PFSK-1 (cell line): Measurements from ENCODE around the gene USB1.

Experiments
- FOXP2 ChIP-seq: optimal IDR thresholded peaks from 2 replicates; pipeline ENCODE3; 2011; ENCODE audit warnings: borderline replicate concordance, control low read depth, inconsistent platforms; ENCODE audit not compliant: insufficient read depth; ENCODE audit errors: extremely low read length, extremely low read depth
- POLR2AphosphoS5 ChIP-seq: IDR thresholded peaks from 2 replicates; pipeline ENCODE4 v1.6.1; 2012; ENCODE audit warnings: low read depth, mild to moderate bottlenecking, control low read depth, low read length, moderate library complexity
- REST ChIP-seq, 2 experiments: IDR thresholded peaks; 2 replicates each; pipeline versions ENCODE4 v1.6.1 to v1.8.0; 2011 to 2012; ENCODE audit warnings: low read depth in 2 of 2, low read length in 2 of 2, control low read depth in 1 of 2, inconsistent platforms in 1 of 2, mild to moderate bottlenecking in 1 of 2, moderate library complexity in 1 of 2; ENCODE audit not compliant: insufficient read depth in 1 of 2
- SIN3A ChIP-seq: IDR thresholded peaks from 2 replicates; pipeline ENCODE4 v1.6.1; 2012; ENCODE audit warnings: mild to moderate bottlenecking, low read length, moderate library complexity, borderline replicate concordance; ENCODE audit not compliant: insufficient read depth
- TAF1 ChIP-seq: IDR thresholded peaks from 2 replicates; pipeline ENCODE4 v1.6.1; 2012; ENCODE audit warnings: low read length, control low read depth, borderline replicate concordance; ENCODE audit not compliant: insufficient read depth

USB1 gene

GRCh38 chr16:57999971-58000705 is 1.1 kb upstream of the USB1 start, which contains the start of gene ZNF319:
ZNF319 (minus strand) TSS chr16:58000672; CDS start chr16:57998265, 2,407 bp downstream.
- TF ChIP-seq REST (IDR thresholded peaks at IDR 0.05; ENCODE audit: insufficient read depth in 1 of 2, low read depth in 2 of 2, low read length in 2 of 2) (no peak), POLR2AphosphoS5 (no peak), FOXP2 (no peak), SIN3A (no peak)

GRCh38 chr16:58001781-58002415 is 691 bp downstream of the USB1 start:
- TF ChIP-seq FOXP2 = no peak
- TF ChIP-seq POLR2AphosphoS5 = no peak
- no peak for TF ChIP-seq TAF1
- no peak for TF ChIP-seq SIN3A
- no peak for TF ChIP-seq REST (IDR thresholded peaks at IDR 0.05; ENCODE audit: insufficient read depth in 1 of 2, low read depth in 2 of 2, low read length in 2 of 2)

- TF ChIP-seq REST (IDR thresholded peaks at IDR 0.05; ENCODE audit: insufficient read depth in 1 of 2, low read depth in 2 of 2, low read length in 2 of 2) (no peak), TAF1 (no peak), POLR2AphosphoS5 (no peak), FOXP2 (no peak), SIN3A (no peak)
These were observed 1.2 kb downstream of the USB1 start for GRCh38 chr16:58002416-58002800.

- no peak for TF ChIP-seq REST (IDR thresholded peaks at IDR 0.05; ENCODE audit: insufficient read depth in 1 of 2, low read depth in 2 of 2, low read length in 2 of 2)
- TF ChIP-seq FOXP2 = no peak
- no peak for TF ChIP-seq POLR2AphosphoS5
- no peak for TF ChIP-seq TAF1
- no peak for TF ChIP-seq SIN3A
These were observed 1.7 kb downstream of the USB1 start for GRCh38 chr16:58002936-58003335.
